Measurements from ENCODE around the gene LRCH4. TPM values are rescaled to one million over a fixed set of nuclear protein-coding genes. Genes with fewer than 3 reads are reported as not detected.
A peak's percentile ranks its signal among the peaks of the same experiment; 100 is the strongest.

LRCH4 gene
- 3.9 and 8.2 TPM in 2 replicates for total RNA-seq

- no peak for TF ChIP-seq CTCF (IDR thresholded peaks at IDR 0.05; ENCODE audit: insufficient read depth, low read length, severe bottlenecking)
- H3K36me3 ChIP-seq (ENCODE audit: control insufficient read depth, insufficient read depth, low read length): peaks cover 13% of the 10 kb centered on the region
- FAIRE-seq (no peak), DNase-seq (ENCODE audit: low read depth) (peak; percentile 50)
- peaks cover 2% of the 10 kb centered on the region for H3K27me3 ChIP-seq (ENCODE audit: control insufficient read depth, insufficient read depth, low read length)
- H3K4me3 ChIP-seq (ENCODE audit: low read depth, low read length): peak within 1 kb of the TSS; percentile 95
Measured at GRCh38 chr7:100585511-100586265, at the start of gene LRCH4. Gene LRCH4, minus strand, starts transcription at chr7:100586129. Its CDS starts 29 bp downstream, at chr7:100586100.

GRCh38 chr7:100632951-100633717 is 47.2 kb upstream of the LRCH4 start:
- FAIRE-seq (no peak), DNase-seq (ENCODE audit: low read depth) (no peak)
- peak; percentile 73 for TF ChIP-seq CTCF (IDR thresholded peaks at IDR 0.05; ENCODE audit: insufficient read depth, low read length, severe bottlenecking)
- peak overlapping the region; percentile 48 for H3K4me3 ChIP-seq (ENCODE audit: low read depth, low read length)
- no peaks in the 10 kb centered on the region for H3K36me3 ChIP-seq (ENCODE audit: control insufficient read depth, insufficient read depth, low read length)
- no peaks in the 10 kb centered on the region for H3K27me3 ChIP-seq (ENCODE audit: control insufficient read depth, insufficient read depth, low read length)

- Histone ChIP-seq H3K27me3 (ENCODE audit: control insufficient read depth, insufficient read depth, low read length) (no peaks in the 10 kb centered on the region), H3K36me3 (ENCODE audit: control insufficient read depth, insufficient read depth, low read length) (no peaks in the 10 kb centered on the region), H3K4me3 (ENCODE audit: low read depth, low read length) (no peak overlapping the region)
- no peak for TF ChIP-seq CTCF (IDR thresholded peaks at IDR 0.05; ENCODE audit: insufficient read depth, low read length, severe bottlenecking)
- FAIRE-seq (no peak), DNase-seq (ENCODE audit: low read depth) (no peak)
Measured at GRCh38 chr7:100630066-100630465, 44.1 kb upstream of the LRCH4 start.

GRCh38 chr7:100629117-100629716 is 43.3 kb upstream of the LRCH4 start:
- Histone ChIP-seq H3K27me3 (ENCODE audit: control insufficient read depth, insufficient read depth, low read length) (no peaks in the 10 kb centered on the region), H3K4me3 (ENCODE audit: low read depth, low read length) (no peak overlapping the region), H3K36me3 (ENCODE audit: control insufficient read depth, insufficient read depth, low read length) (no peaks in the 10 kb centered on the region)
- DNase-seq (ENCODE audit: low read depth): peak; percentile 18
- peak; percentile 47 for TF ChIP-seq CTCF (IDR thresholded peaks at IDR 0.05; ENCODE audit: insufficient read depth, low read length, severe bottlenecking)
- no peak for FAIRE-seq

GRCh38 chr7:100627238-100627549 is 41.3 kb upstream of the LRCH4 start:
- no peaks in the 10 kb centered on the region for H3K27me3 ChIP-seq (ENCODE audit: control insufficient read depth, insufficient read depth, low read length)
- DNase-seq (ENCODE audit: low read depth) (no peak), FAIRE-seq (no peak)
- no peak overlapping the region for H3K4me3 ChIP-seq (ENCODE audit: low read depth, low read length)
- no peak for TF ChIP-seq CTCF (IDR thresholded peaks at IDR 0.05; ENCODE audit: insufficient read depth, low read length, severe bottlenecking)
- no peaks in the 10 kb centered on the region for H3K36me3 ChIP-seq (ENCODE audit: control insufficient read depth, insufficient read depth, low read length)

Data from bronchial epithelial cell (primary cell).